Thoracic aorta (tissue), 2 donors: Measurements from ENCODE around the gene TNN. TPM values are rescaled to one million over a fixed set of nuclear protein-coding genes. Genes with fewer than 3 reads are reported as not detected.

ENCODE experiments used
- ATAC-seq: fragments of 150-250 bp; one replicate; pipeline ENCODE4 v1.8.0; 2017; ENCODE audit warnings: low read depth; ENCODE audit not compliant: insufficient number of reproducible peaks, low FRiP score
- DNase-seq: peaks from one replicate; pipeline ENCODE4 v3.0.0-alpha.2; 2020; ENCODE audit warnings: low spot score
- H3K27ac ChIP-seq, 2 donors: fragments of 200-600 bp; sonication (generic); 1 replicate in 1 of 2; 2 replicates in 1 of 2; pipeline ENCODE4 v1.5.1; 2016; ENCODE audit warnings: mild to moderate bottlenecking in 2 of 2, moderate library complexity in 2 of 2
- H3K27me3 ChIP-seq: fragments of 200-600 bp; sonication (generic); replicated peaks from 2 replicates; pipeline ENCODE4 v1.6.0; 2016; ENCODE audit warnings: mild to moderate bottlenecking; ENCODE audit not compliant: insufficient read depth
- H3K36me3 ChIP-seq: fragments of 200-600 bp; sonication (generic); one replicate; pipeline ENCODE4 v1.5.1; 2016
- H3K4me1 ChIP-seq, 2 donors: fragments of 200-600 bp; sonication (generic); 1 replicate in 1 of 2; 2 replicates in 1 of 2; pipeline versions ENCODE4 v1.5.1 to v1.6.0; 2016; ENCODE audit warnings: low read depth in 2 of 2, mild to moderate bottlenecking in 1 of 2; ENCODE audit not compliant: control insufficient read depth in 1 of 2
- H3K4me3 ChIP-seq: fragments of 200-600 bp; sonication (generic); 2 replicates; pipeline ENCODE4 v1.5.1; 2016; ENCODE audit warnings: mild to moderate bottlenecking
- H3K9me3 ChIP-seq: fragments of 200-600 bp; sonication (generic); 2 replicates; pipeline ENCODE4 v1.5.1; 2016
- CTCF ChIP-seq: fragments of 200-600 bp; sonication (generic); IDR thresholded peaks from one replicate; pipeline ENCODE4 v1.5.1; 2019; ENCODE audit warnings: antibody characterized with exemption
- total RNA-seq, 2 donors: library from RNA; depleted of rRNA; stranded (reverse); fragments of >200 nt; gene quantifications; one replicate each; pipeline versions ENCODE4 v1.1.0 to v1.2.3, GENCODE V29; 2016

Gene TNN
- total RNA-seq, 2 donors from 2014 or later = not detected

DNA sequence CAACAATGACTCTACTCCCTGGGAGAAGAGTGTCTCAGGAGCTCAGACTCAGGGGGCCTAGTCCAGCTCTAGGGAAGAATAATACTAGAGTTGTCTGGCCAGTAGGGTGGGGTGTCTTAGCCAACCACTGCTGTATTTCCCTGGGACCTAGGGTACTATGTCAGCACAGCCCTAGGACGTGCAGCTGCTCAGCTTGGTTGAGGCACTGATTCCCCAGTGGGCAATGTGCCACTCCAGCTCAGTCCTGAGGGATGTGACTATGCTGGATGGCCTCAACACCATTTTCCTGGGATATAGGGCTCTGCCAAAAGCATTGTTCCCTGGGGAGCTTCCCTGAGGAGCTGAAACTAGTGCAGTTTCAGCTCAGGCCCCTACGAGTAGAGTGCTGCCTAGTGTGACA, 47.4 kb downstream of the TNN start:
- H3K27me3 ChIP-seq = no peaks in the 10 kb centered on the region
- H3K4me1 ChIP-seq = no peaks in the 10 kb centered on the region
- no peak overlapping the region for H3K4me3 ChIP-seq
- no peak for ATAC-seq
- no peaks in the 10 kb centered on the region for H3K36me3 ChIP-seq
- TF ChIP-seq CTCF = no peak
- H3K27ac ChIP-seq = no peak overlapping the region
- no peak for DNase-seq
- H3K9me3 ChIP-seq = peaks cover 6% of the 10 kb centered on the region

DNA sequence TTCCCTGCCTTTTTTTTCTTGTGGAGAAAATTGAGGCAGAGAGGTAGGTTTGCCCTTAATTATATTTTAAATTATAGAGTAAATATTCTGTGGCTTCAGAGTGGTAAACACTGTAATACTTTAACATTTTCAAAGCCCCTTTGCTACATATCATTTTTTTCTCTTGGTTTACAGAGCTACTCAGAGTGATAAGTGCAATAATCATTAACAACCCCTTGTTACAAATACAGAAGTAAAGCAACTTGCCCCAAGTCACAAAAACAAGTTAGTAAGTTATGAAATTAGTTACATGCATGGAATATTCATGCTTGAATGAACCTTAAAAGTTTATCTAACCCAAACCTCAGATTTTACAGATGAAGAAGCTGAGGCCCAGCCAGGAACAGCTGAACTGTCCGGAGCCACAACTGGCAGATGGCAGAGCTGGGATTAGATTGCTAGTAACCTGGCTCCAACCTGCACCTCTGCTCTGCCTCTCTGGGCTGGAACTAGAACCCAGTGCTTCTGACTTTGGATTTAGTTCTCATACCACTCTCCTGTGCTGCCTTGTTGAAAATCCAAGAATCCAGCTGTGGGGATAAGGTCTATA, 48.7 kb downstream of the TNN start:
- Histone ChIP-seq H3K27me3 (no peaks in the 10 kb centered on the region), H3K9me3 (peaks cover 6% of the 10 kb centered on the region), H3K27ac (no peak overlapping the region), H3K4me1 (no peaks in the 10 kb centered on the region), H3K4me3 (no peak overlapping the region), H3K36me3 (no peaks in the 10 kb centered on the region)
- DNase-seq = no peak
- TF ChIP-seq CTCF = no peak
- no peak for ATAC-seq

GRCh38 chr1:175116903-175117302, 49.3 kb downstream of the TNN start:
- Histone ChIP-seq H3K27ac (no peak overlapping the region), H3K27me3 (no peaks in the 10 kb centered on the region), H3K4me3 (no peak overlapping the region), H3K4me1 (no peaks in the 10 kb centered on the region), H3K9me3 (peaks cover 6% of the 10 kb centered on the region), H3K36me3 (no peaks in the 10 kb centered on the region)
- no peak for ATAC-seq
- DNase-seq = no peak
- TF ChIP-seq CTCF = no peak

DNA sequence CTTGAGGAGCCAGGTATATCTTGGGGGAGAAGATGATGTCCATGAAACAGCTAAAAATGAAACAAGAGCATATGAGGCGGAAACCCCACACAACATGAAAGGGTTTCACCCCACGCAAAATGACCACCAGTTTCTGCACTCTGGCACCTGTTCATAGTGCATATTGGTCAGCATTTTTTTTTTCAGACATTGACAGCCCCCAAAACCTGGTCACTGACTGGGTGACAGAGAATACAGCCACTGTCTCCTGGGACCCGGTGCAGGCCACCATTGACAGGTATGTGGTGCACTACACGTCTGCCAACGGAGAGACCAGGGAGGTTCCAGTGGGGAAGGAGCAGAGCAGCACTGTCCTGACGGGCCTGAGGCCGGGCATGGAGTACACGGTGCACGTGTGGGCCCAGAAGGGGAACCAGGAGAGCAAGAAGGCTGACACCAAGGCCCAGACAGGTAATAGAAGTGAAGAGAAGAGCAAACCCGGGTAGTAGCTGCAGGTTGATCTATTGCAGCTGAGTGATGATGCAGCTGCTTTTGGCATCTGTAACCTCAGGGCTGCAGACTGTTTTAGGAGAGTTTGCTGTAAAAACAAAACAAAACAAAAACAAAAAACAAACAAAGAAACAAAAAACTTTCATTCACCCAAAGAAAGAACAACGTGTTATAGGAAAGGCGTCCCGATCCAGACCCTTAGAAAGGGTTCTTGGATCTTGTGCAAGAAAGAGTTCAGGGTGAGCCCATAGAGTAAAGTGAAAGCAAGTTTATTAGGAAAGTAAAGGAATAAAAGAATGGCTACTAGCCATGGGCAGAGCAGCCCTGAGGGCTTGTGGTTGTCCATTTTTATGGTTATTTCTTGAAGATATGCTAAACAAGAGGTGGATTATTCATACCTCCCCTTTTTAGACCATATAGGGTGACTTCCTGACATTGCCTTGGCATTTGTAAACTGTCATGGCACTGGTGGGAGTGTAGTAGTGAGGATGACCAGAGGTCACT, 51.0 kb downstream of the TNN start:
- no peak overlapping the region for H3K4me3 ChIP-seq
- H3K4me1 ChIP-seq = no peaks in the 10 kb centered on the region
- ATAC-seq = no peak

More for the DNA sequence above, 51.0 kb downstream of the TNN start:
- Histone ChIP-seq H3K36me3 (no peaks in the 10 kb centered on the region), H3K27ac (no peak overlapping the region), H3K27me3 (no peaks in the 10 kb centered on the region), H3K9me3 (no peaks in the 10 kb centered on the region)
- TF ChIP-seq CTCF = no peak
- no peak for DNase-seq
